Subcutaneous adipose tissue (tissue), 4 donors: ENCODE data around the gene EFNA1. TPM values are rescaled to one million over a fixed set of nuclear protein-coding genes. Genes with fewer than 3 reads are reported as not detected.

Experiments used
- CTCF ChIP-seq: fragments of 450-650 bp; IDR thresholded peaks from one replicate; pipeline ENCODE4 v1.5.1; 2016; ENCODE audit warnings: low read depth, mild to moderate bottlenecking, control low read depth, antibody characterized with exemption, moderate library complexity
- total RNA-seq, 4 donors: library from RNA; depleted of rRNA; stranded (reverse); fragments of >200 nt; gene quantifications; one replicate each; pipeline ENCODE4 v1.1.0, GENCODE V29; 2016

The EFNA1 gene
- total RNA-seq, 4 donors from 2014 or later: 12.4 to 32.6 (median 16.8) TPM

DNA sequence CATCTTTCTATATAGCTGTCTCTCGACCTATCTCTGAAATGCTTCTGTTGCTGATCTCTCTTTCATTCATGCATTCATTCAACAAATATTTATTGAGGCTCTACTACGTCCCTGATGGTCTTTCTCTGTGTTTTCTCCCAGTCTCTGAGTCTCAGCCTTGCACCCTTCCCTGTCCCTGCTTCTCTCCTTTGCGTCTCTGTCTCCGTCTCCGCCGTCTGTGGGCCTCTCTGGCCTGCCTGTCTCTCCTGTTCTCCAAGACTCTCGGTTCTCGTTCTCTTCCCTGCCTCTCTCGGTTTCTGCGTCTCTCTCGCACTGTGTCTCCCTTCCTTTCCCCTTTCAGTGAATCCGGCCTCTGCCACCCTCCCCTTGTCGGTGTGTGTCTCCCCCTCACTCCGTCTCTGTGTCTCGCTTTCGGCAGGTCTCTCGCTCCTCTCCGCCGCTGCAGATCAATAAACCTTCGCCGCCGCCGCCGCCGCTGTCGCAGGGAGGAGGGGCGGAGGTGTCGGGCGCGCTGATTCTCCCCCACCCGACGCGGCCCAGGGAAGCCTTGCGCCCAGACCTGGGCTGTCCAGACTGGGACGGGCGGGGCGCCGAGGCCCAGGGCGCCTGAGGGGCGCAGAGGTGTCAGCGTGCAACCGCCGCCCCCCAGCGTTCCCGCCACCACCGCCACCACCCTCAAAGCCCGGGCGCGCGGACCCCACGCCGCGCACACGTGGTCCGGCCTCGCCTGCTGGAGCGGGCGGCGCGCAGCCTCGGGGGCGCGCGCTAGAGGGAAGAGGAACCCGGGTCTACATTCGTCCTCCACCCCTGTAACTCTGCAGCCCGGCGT, 46.0 kb upstream of the EFNA1 start:
- no peak for TF ChIP-seq CTCF

- TF ChIP-seq CTCF: no peak
Observed at GRCh38 chr1:155082301-155083051, 45.2 kb upstream of the EFNA1 start.

GRCh38 chr1:155083052-155083541, 44.6 kb upstream of the EFNA1 start:
- TF ChIP-seq CTCF: no peak

DNA sequence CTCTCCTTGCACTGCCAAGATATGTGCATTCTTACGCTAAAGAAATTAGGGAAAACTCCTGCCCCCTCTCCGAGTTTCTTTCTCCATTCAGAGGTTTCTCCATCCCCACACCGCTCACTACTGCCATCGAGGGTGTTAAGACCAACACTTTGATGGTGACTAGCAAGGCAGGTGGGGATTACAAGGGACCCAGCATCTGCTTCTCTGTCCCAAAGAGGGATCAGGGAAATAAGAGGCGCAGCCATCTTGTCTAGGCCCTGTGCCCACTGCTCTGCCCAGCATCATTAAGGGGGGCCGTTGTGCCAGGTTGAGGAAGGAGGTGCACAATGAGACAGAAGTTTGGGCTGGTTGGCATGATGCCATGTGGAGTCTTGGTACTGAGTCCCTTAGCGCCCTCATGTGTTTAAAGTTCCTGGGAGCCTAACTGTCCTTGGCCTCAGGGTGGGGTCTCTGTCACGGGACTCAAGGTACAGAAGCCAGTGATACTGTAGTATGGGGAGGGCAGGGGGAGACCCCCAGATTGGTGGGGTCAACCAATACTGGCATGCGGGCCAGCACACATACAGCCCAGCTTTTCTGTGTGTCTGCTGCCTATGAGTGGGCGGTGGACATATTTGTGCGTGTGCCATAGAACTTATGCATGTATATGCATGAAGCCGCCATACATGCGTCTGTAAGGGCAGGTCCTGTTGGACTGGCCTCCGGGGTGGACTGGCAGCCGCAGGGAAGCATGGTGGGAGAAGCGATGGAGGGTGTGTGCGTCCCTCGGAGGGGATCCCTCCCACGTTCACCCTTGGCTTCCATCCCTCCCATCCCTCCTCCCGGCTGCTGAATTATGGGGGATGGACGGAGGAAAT, 43.6 kb upstream of the EFNA1 start:
- TF ChIP-seq CTCF: no peak

- TF ChIP-seq CTCF: no peak
Observed at GRCh38 chr1:155084722-155085503, 42.8 kb upstream of the EFNA1 start.

DNA sequence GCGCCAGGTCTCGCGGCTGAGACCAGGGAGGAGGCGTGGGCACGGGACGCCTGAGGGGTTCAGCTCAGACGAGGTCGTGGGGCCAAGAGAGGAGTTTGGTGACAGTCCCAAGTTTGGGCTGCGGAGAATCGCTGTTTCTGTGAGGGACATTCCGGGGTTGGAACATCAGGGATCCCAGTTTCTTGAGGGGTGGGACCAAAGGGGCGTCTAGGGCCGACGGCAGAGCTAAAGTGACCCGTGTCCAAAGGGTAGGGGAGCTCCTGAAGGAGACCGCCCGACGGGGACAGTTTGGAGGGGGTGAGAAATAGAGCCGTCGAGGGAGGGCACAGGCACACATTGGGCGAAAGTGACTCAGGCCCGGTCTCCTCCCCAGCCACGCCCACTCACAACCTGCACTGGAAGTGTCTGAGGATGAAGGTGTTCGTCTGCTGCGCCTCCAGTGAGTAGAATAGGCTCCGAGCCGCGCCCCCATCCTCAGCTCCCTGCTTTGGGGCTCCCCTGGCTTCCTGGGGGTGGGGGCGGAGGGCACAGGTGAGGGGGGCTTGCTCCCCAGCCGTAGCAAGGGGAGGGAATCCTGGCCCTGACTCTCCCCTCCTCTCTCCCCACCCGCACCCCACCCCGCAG, 42.1 kb upstream of the EFNA1 start:
- TF ChIP-seq CTCF: no peak
